Adrenal gland (tissue), 12 donors: ENCODE measurements around the gene MARK2. TPM values are rescaled to one million over a fixed set of nuclear protein-coding genes. Genes with fewer than 3 reads are reported as not detected.

Experiments
- DNase-seq, 7 donors: peaks; one replicate each; pipeline ENCODE4 v3.0.0-alpha.2; 2019 to 2020
- H3K27ac ChIP-seq, 5 donors: fragments of 200-600 bp; sonication (generic) in 4 of 5; 1 replicate in 3 of 5; 2 replicates in 2 of 5; pipeline versions ENCODE4 v1.5.1 to v1.8.0; 2016 to 2020; ENCODE audit warnings: mild to moderate bottlenecking in 1 of 5
- H3K27me3 ChIP-seq: fragments of 200-600 bp; 2 replicates; pipeline ENCODE4 v1.8.0; 2021
- H3K36me3 ChIP-seq, 2 donors: fragments of 200-600 bp; replicated peaks in 1 of 2; 1 replicate in 1 of 2; 2 replicates in 1 of 2; pipeline versions ENCODE4 v1.5.1 to v1.8.0; 2018 to 2022
- H3K4me1 ChIP-seq, 2 donors: fragments of 200-600 bp; replicated peaks in 1 of 2; 1 replicate in 1 of 2; 2 replicates in 1 of 2; pipeline versions ENCODE4 v1.5.1 to v1.8.0; 2018 to 2021
- H3K4me3 ChIP-seq, 4 donors: fragments of 200-600 bp; sonication (generic) in 3 of 4; one replicate each; pipeline ENCODE4 v1.5.1; 2016 to 2018
- H3K9me3 ChIP-seq, 3 donors: fragments of 200-600 bp; sonication (generic) in 1 of 3; replicated peaks in 1 of 3; 1 replicate in 2 of 3; 2 replicates in 1 of 3; pipeline versions ENCODE4 v1.5.1 to v1.8.0; 2016 to 2021
- CTCF ChIP-seq, 6 experiments: fragments of 450-650 bp in 4 of 6; fragments of 200-600 bp in 2 of 6; sonication (generic) in 1 of 6; IDR thresholded peaks; 1 replicate in 5 of 6; 2 replicates in 1 of 6; pipeline versions ENCODE4 v1.5.1 to v1.8.0; 2016 to 2021; ENCODE audit warnings: antibody characterized with exemption in 6 of 6, mild to moderate bottlenecking in 2 of 6, moderate library complexity in 1 of 6
- POLR2A ChIP-seq, 2 donors: fragments of 450-650 bp; IDR thresholded peaks; one replicate each; pipeline ENCODE4 v1.6.1; 2017; ENCODE audit warnings: antibody characterized with exemption in 2 of 2, mild to moderate bottlenecking in 2 of 2, moderate library complexity in 1 of 2
- WGBS, 4 donors: extraction: QIAGEN DNeasy Blood & Tissue Kit in 2 of 4; methylation state at CpG; one replicate each; pipeline versions ENCODE4 v1.1.5 to v1.1.7; 2013 to 2017; 5-methylcytosine and 5-hydroxymethylcytosine counted together
- intact Hi-C, 2 donors: fragments of 100-400 bp; cut with DNase I; formaldehyde crosslinking; loops; one replicate each; pipeline versions ENCODE4 v1.14.1 to v1.15.0; 2022 to 2023
- polyA plus RNA-seq, 3 donors: library from polyadenylated mRNA; stranded (reverse); fragments of 200-250 nt in 2 of 3; fragments of 350-450 nt in 1 of 3; fragmentation: Illumina TruSeq in 1 of 3; extraction: RNeasy Lipid Tissue Mini Kit (QIAGEN cat#74804) in 1 of 3; gene quantifications; one replicate each; pipeline ENCODE4 v1.2.3, GENCODE V29; 2013 to 2014
- total RNA-seq, 9 donors: library from RNA; depleted of rRNA in 4 of 9; stranded (reverse); fragments of >200 nt in 4 of 9; fragments of 120-200 nt in 1 of 9; fragmentation: NEBNext Ultra II Directional in 1 of 9; extraction: Animal tissue kit (Norgen Biotek cat#: 25700) in 1 of 9; gene quantifications; one replicate each; pipeline versions ENCODE4 v1.1.0 to v1.2.4, GENCODE V29; 2013 to 2023
- donor health status: healthy with polysubstance abuse.
- donor health status: Bipolar disorder and iron deficiency.
- donor health status: DM: yes; HTN: yes; CAD: no.
- donor health status: DM: no; HTN: no; CAD: no.
- donor health status: DM: no; HTN: no; CAD: no.
- donor health status: DM: yes; HTN: yes; CAD: no.

The MARK2 gene
- total and polyA plus RNA-seq, 12 donors: 7.3 to 39.7 (median 31.6) TPM

DNA sequence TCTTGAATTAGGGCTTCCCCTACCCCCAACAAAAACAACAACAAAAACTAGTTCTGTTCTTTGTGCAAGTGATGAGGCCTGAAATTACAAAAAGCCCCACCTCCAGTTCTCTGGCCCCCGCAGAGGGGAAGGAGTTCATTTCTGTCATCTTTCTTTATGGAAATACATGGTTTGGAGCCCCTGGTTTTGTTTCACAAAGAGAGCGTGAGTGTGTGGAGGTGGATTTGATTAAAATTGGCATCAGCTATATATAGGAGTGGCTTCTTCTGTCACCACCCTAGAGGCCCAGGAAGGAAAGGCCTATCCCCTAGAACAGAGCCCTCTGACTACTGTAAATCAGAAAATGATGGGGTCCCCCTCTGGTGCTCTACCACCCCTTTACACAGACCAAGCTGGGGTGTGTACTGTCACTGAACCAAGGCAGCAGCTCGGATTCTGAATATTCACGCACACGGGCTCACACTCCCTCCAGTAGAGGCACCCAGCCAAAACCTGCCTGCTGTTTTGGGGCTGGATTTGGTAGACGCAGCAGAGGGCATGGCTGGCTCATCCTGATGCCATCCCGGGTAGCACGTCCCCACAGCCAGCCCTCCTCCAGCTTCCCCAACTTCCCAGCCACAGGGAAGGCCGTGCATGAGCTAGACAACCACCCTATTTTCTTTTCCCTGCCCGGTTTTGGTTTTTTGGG lies 58.7 kb downstream of the MARK2 start:
- H3K27ac ChIP-seq: no peak overlapping the region
- H3K27me3 ChIP-seq: no peaks in the 10 kb centered on the region
- TF ChIP-seq CTCF (IDR thresholded peaks at IDR 0.05): no peak
- no peak for TF ChIP-seq POLR2A (IDR thresholded peaks at IDR 0.05)
- WGBS, 4 donors: 81 to 94% (median 91%) methylated on average over 8 to 10 of the region's 10 CpGs
- H3K4me1 ChIP-seq: no peaks in the 10 kb centered on the region
- H3K9me3 ChIP-seq: no peaks in the 10 kb centered on the region
- H3K36me3 ChIP-seq: peaks cover 0 to 76% of the 10 kb centered on the region in 2 donors
- H3K4me3 ChIP-seq: no peak overlapping the region
- no peak for DNase-seq
- intact Hi-C loops: no loop called here

GRCh38 chr11:63901660-63902059 lies 62.8 kb downstream of the MARK2 start:
- no peaks in the 10 kb centered on the region for H3K9me3 ChIP-seq
- DNase-seq: no peak
- no peaks in the 10 kb centered on the region for H3K4me1 ChIP-seq
- intact Hi-C loops: no loop called here
- 79 to 100% (median 89%) methylated on average over 1 to 3 of the region's 3 CpGs for WGBS, 4 donors
- no peak overlapping the region for H3K27ac ChIP-seq
- TF ChIP-seq CTCF (IDR thresholded peaks at IDR 0.05) (peak in 1 of 6 experiments; percentile 13), POLR2A (IDR thresholded peaks at IDR 0.05) (no peak)
- no peak overlapping the region for H3K4me3 ChIP-seq
- no peaks in the 10 kb centered on the region for H3K27me3 ChIP-seq
- H3K36me3 ChIP-seq: peaks cover 0 to 90% of the 10 kb centered on the region in 2 donors

GRCh38 chr11:63903884-63904283 lies 65.0 kb downstream of the MARK2 start:
- peaks cover 0 to 85% of the 10 kb centered on the region in 2 donors for H3K36me3 ChIP-seq
- 91 to 94% (median 93%) methylated on average over 11 to 14 of the region's 14 CpGs for WGBS, 4 donors

GRCh38 chr11:63904743-63905142 lies 65.8 kb downstream of the MARK2 start:
- 85 to 93% (median 91%) methylated on average over 10 to 13 of the region's 13 CpGs for WGBS, 4 donors
- Histone ChIP-seq H3K4me1 (peaks cover 0 to 6% of the 10 kb centered on the region in 2 donors), H3K36me3 (peaks cover 0 to 81% of the 10 kb centered on the region in 2 donors), H3K27me3 (no peaks in the 10 kb centered on the region), H3K4me3 (no peak overlapping the region), H3K27ac (no peak overlapping the region), H3K9me3 (no peaks in the 10 kb centered on the region)
- DNase-seq: no peak
- TF ChIP-seq POLR2A (IDR thresholded peaks at IDR 0.05) (no peak), CTCF (IDR thresholded peaks at IDR 0.05) (no peak)
- intact Hi-C loops: no loop called here

More at GRCh38 chr11:63903884-63904283, 65.0 kb downstream of the MARK2 start:
- Histone ChIP-seq H3K4me1 (no peaks in the 10 kb centered on the region), H3K27ac (no peak overlapping the region), H3K27me3 (no peaks in the 10 kb centered on the region), H3K4me3 (no peak overlapping the region), H3K9me3 (no peaks in the 10 kb centered on the region)
- no peak for TF ChIP-seq POLR2A (IDR thresholded peaks at IDR 0.05)
- TF ChIP-seq CTCF (IDR thresholded peaks at IDR 0.05): no peak
- intact Hi-C loops: no loop called here
- no peak for DNase-seq
